ENCODE measurements around the gene BSDC1.

Gene BSDC1

GRCh38 chr1:32421775-32422174 is 27.5 kb upstream of the BSDC1 start:
- H3K27ac ChIP-seq = no peak overlapping the region
- TF ChIP-seq ZFX (IDR thresholded peaks at IDR 0.05; ENCODE audit: borderline replicate concordance) = no peak
- no peak for TF ChIP-seq CTCF (IDR thresholded peaks at IDR 0.05)

- H3K27ac ChIP-seq = no peak overlapping the region
- no peak for TF ChIP-seq ZFX (IDR thresholded peaks at IDR 0.05; ENCODE audit: borderline replicate concordance)
- TF ChIP-seq CTCF (IDR thresholded peaks at IDR 0.05) = peak; percentile 41
Measured at GRCh38 chr1:32414186-32414886, 20.1 kb upstream of the BSDC1 start.

- TF ChIP-seq ZFX (IDR thresholded peaks at IDR 0.05; ENCODE audit: borderline replicate concordance) (no peak), CTCF (IDR thresholded peaks at IDR 0.05) (peak; percentile 76)
- no peak overlapping the region for H3K27ac ChIP-seq
Measured at GRCh38 chr1:32413507-32414185, 19.4 kb upstream of the BSDC1 start.

GRCh38 chr1:32411261-32411660 is 17.0 kb upstream of the BSDC1 start:
- no peak overlapping the region for H3K27ac ChIP-seq
- TF ChIP-seq ZFX (IDR thresholded peaks at IDR 0.05; ENCODE audit: borderline replicate concordance) (no peak), CTCF (IDR thresholded peaks at IDR 0.05) (no peak)

GRCh38 chr1:32406629-32407111 is 12.4 kb upstream of the BSDC1 start:
- H3K27ac ChIP-seq = no peak overlapping the region
- TF ChIP-seq CTCF (IDR thresholded peaks at IDR 0.05) = no peak
- TF ChIP-seq ZFX (IDR thresholded peaks at IDR 0.05; ENCODE audit: borderline replicate concordance) = no peak

GRCh38 chr1:32405672-32406467 is 11.6 kb upstream of the BSDC1 start:
- H3K27ac ChIP-seq = no peak overlapping the region
- TF ChIP-seq ZFX (IDR thresholded peaks at IDR 0.05; ENCODE audit: borderline replicate concordance) = no peak
- no peak for TF ChIP-seq CTCF (IDR thresholded peaks at IDR 0.05)

All from 22Rv1 (cell line).